ENCODE measurements around the gene ABCB11. TPM values are rescaled to one million over a fixed set of nuclear protein-coding genes. Genes with fewer than 3 reads are reported as not detected.

The ABCB11 gene
- total and polyA plus RNA-seq, 2 donors from 2014 or later: 0.03 TPM; not detected in 1

DNA sequence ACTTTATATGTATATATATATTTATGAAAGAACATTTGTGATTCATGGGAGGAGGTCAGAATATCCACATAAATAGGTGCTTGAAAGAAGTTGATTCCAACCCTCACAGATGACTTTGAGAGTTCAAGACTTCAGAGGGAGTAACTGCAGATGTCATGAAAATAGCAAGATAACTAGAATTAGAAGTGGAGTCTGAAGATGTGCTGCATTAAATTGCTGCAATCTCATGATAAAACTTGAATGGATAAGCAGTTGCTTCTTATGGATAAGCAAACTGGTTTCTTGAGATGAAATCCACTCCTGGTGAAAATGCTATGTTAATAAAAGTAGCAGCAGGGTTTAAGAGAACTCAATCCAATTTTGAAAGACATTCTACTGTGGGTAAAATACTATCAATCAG, 89.8 kb downstream of the ABCB11 start:
- no peaks in the 10 kb centered on the region for H3K36me3 ChIP-seq (ENCODE audit: control insufficient read depth in 2 of 3, insufficient read depth in 3 of 3, low read length in 3 of 3)
- no peak overlapping the region for H3K4me3 ChIP-seq (ENCODE audit: low read length in 3 of 3)
- no peaks in the 10 kb centered on the region for H3K4me1 ChIP-seq (ENCODE audit: control insufficient read depth in 2 of 3, insufficient read depth in 2 of 3, low read depth in 1 of 3, low read length in 3 of 3)
- intact Hi-C loops (cut with DNase I): no loop called here
- no peaks in the 10 kb centered on the region for H3K9me3 ChIP-seq (ENCODE audit: control insufficient read depth in 2 of 3, insufficient read depth in 1 of 3, low read length in 3 of 3)
- no peak overlapping the region for H3K9ac ChIP-seq (ENCODE audit: low read length in 3 of 3)
- TF ChIP-seq, protein P1, sequence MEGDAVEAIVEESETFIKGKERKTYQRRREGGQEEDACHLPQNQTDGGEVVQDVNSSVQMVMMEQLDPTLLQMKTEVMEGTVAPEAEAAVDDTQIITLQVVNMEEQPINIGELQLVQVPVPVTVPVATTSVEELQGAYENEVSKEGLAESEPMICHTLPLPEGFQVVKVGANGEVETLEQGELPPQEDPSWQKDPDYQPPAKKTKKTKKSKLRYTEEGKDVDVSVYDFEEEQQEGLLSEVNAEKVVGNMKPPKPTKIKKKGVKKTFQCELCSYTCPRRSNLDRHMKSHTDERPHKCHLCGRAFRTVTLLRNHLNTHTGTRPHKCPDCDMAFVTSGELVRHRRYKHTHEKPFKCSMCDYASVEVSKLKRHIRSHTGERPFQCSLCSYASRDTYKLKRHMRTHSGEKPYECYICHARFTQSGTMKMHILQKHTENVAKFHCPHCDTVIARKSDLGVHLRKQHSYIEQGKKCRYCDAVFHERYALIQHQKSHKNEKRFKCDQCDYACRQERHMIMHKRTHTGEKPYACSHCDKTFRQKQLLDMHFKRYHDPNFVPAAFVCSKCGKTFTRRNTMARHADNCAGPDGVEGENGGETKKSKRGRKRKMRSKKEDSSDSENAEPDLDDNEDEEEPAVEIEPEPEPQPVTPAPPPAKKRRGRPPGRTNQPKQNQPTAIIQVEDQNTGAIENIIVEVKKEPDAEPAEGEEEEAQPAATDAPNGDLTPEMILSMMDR (IDR thresholded peaks at IDR 0.05; ENCODE audit: borderline replicate concordance, extremely low read depth, insufficient read depth): no peak
- no peak overlapping the region for H3K27ac ChIP-seq (ENCODE audit: low read depth in 2 of 2, low read length in 2 of 2)
- no peaks in the 10 kb centered on the region for H3K27me3 ChIP-seq (ENCODE audit: control insufficient read depth, insufficient read depth, low read length)
- FAIRE-seq (no peak), DNase-seq (no peak)

DNA sequence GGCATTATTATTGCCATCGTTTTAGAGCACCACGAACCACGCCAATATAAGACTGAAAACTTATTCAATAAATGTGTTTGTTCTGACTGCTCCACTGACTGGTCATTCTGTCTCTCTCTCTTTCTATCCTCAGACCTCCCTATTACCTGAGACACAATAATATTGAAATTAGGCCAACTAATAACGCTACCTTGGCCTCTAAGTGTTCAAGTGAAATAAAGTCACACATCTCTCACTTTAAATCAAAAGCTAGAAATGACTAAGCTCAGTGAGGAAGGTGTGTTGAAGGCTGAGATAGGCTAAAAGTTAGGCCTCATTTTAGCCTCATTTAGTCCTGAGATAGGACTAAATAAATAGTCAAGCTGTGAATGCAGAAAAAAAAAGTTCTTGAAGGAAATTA, 91.2 kb downstream of the ABCB11 start:
- H3K27me3 ChIP-seq (ENCODE audit: control insufficient read depth, insufficient read depth, low read length): no peaks in the 10 kb centered on the region
- no peak overlapping the region for H3K4me3 ChIP-seq (ENCODE audit: low read length in 3 of 3)
- H3K9ac ChIP-seq (ENCODE audit: low read length in 3 of 3): no peak overlapping the region
- H3K36me3 ChIP-seq (ENCODE audit: control insufficient read depth in 2 of 3, insufficient read depth in 3 of 3, low read length in 3 of 3): no peaks in the 10 kb centered on the region
- FAIRE-seq (no peak), DNase-seq (no peak)
- H3K4me1 ChIP-seq (ENCODE audit: control insufficient read depth in 2 of 3, insufficient read depth in 2 of 3, low read depth in 1 of 3, low read length in 3 of 3): no peaks in the 10 kb centered on the region
- H3K27ac ChIP-seq (ENCODE audit: low read depth in 2 of 2, low read length in 2 of 2): no peak overlapping the region
- intact Hi-C loops (cut with DNase I): no loop called here
- TF ChIP-seq, protein P1 (IDR thresholded peaks at IDR 0.05; ENCODE audit: borderline replicate concordance, extremely low read depth, insufficient read depth): no peak
- no peaks in the 10 kb centered on the region for H3K9me3 ChIP-seq (ENCODE audit: control insufficient read depth in 2 of 3, insufficient read depth in 1 of 3, low read length in 3 of 3)

DNA sequence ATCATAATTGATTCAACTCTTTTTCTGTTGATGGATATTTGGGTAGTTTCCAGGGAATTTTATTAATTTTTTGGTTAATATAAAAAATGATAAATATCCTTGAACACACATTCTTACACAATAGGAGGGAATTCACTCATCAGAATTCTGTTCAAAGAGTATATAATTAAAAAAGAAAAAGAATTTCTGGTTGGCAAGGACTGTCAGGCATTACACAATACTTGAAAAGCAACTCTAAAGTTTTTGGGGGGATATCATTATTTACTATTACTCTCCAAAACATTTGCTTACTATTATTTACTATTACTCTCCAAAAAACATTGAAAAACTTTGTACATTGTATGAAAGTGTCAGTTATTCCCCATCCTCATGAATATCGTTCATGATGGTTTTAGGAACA, 92.1 kb downstream of the ABCB11 start:
- DNase-seq: no peak
- H3K9me3 ChIP-seq (ENCODE audit: control insufficient read depth in 2 of 3, insufficient read depth in 1 of 3, low read length in 3 of 3): no peaks in the 10 kb centered on the region
- no peak for FAIRE-seq
- no peaks in the 10 kb centered on the region for H3K36me3 ChIP-seq (ENCODE audit: control insufficient read depth in 2 of 3, insufficient read depth in 3 of 3, low read length in 3 of 3)
- intact Hi-C loops (cut with DNase I): no loop called here
- no peak overlapping the region for H3K9ac ChIP-seq (ENCODE audit: low read length in 3 of 3)
- TF ChIP-seq, protein P1 (IDR thresholded peaks at IDR 0.05; ENCODE audit: borderline replicate concordance, extremely low read depth, insufficient read depth): no peak
- no peaks in the 10 kb centered on the region for H3K27me3 ChIP-seq (ENCODE audit: control insufficient read depth, insufficient read depth, low read length)
- H3K4me3 ChIP-seq (ENCODE audit: low read length in 3 of 3): no peak overlapping the region
- H3K4me1 ChIP-seq (ENCODE audit: control insufficient read depth in 2 of 3, insufficient read depth in 2 of 3, low read depth in 1 of 3, low read length in 3 of 3): no peaks in the 10 kb centered on the region
- no peak overlapping the region for H3K27ac ChIP-seq (ENCODE audit: low read depth in 2 of 2, low read length in 2 of 2)

All from kidney (tissue), 14 donors.